ENCODE measurements around the gene RUNX1.

DNA sequence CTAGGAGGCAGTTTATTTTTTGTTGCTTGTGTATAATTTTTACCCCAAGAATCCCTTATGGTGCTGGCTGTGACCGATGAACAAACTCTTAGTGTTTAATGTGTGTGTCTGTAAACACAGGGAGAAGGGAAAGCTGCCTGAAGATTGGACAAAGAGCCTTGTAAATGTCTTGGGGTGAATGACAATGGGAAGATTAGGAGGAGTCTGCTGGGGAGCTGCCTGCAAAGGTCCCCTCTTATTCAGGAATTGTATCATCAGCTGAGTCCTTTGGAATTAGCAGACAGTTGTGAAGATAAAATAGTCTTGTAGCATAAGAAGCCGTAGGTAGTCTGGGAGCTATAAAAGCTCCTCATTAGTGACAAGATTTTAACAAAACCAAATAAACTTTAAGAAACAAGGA is 88.4 kb downstream of the RUNX1 start:
- TF ChIP-seq NFYB (IDR thresholded peaks at IDR 0.05; ENCODE audit: insufficient read depth, low read depth, low read length): no peak
- TF ChIP-seq CTCF (IDR thresholded peaks at IDR 0.05 in 2 of 3, conservative IDR thresholded peaks at IDR 0.05 in 1 of 3; ENCODE audit: control insufficient read depth in 2 of 3, extremely low read depth in 1 of 3, insufficient read depth in 1 of 3, low read depth in 3 of 3, low read length in 3 of 3): no peak
- no peak for TF ChIP-seq EED (IDR thresholded peaks at IDR 0.05; ENCODE audit: low read depth)
- TF ChIP-seq BMI1 (IDR thresholded peaks at IDR 0.05; ENCODE audit: borderline replicate concordance): no peak
- TF ChIP-seq E2F4 (IDR thresholded peaks at IDR 0.05; ENCODE audit: low read depth, low read length): no peak
- TF ChIP-seq EGR1 (IDR thresholded peaks at IDR 0.05; ENCODE audit: borderline replicate concordance in 1 of 2, low read depth in 2 of 2, low read length in 2 of 2): no peak
- TF ChIP-seq STAT3 (IDR thresholded peaks at IDR 0.05; ENCODE audit: low read depth, low read length): no peak

Data from GM12878 (cell line).